Naive thymus-derived CD8-positive, alpha-beta T cell (primary cell): ENCODE results near the gene ATRNL1. TPM values are rescaled to one million over a fixed set of nuclear protein-coding genes. Genes with fewer than 3 reads are reported as not detected.
"Not testable (repeated sequence)": the region's sequence is repeated elsewhere in the genome, so short reads cannot be mapped to it uniquely, and the experiment has no call there.

Experiments used
- ATAC-seq, 2 donors: fragments of 150-1000 bp; cut with Tn5 transposase in 1 of 2; sonication (Bioruptor Pico), chemical (Tn5 transposase) in 1 of 2; 1 replicate in 1 of 2; 2 replicates in 1 of 2; pipeline ENCODE4 v1.10.0; 2021; ENCODE audit warnings: mild to moderate bottlenecking in 2 of 2, moderate library complexity in 2 of 2
- POLR2A ChIA-PET: fragments of 350-600 bp; sonication (Branson Sonifier 250); formaldehyde crosslinking; loops from one replicate; lab custom pipeline; 2021; ENCODE audit warnings: antibody characterized with exemption; lab: Charles Lee
- DNase-seq, 10 donors: peaks; one replicate each; pipeline versions ENCODE4 v3.0.0 to v3.0.0-alpha.2; 2020 to 2022
- H3K27ac Mint-ChIP-seq, 10 donors: one replicate each; pipeline ENCODE4 v1.8.0; 2020 to 2022; ENCODE audit warnings: mild to moderate bottlenecking in 10 of 10, mixed read lengths in 10 of 10, moderate library complexity in 4 of 10, inconsistent platforms in 1 of 10
- H3K27me3 Mint-ChIP-seq, 5 donors: one replicate each; pipeline ENCODE4 v1.8.0; 2021 to 2022; ENCODE audit warnings: mixed read lengths in 5 of 5
- H3K36me3 Mint-ChIP-seq, 3 donors: one replicate each; pipeline ENCODE4 v1.8.0; 2020 to 2022; ENCODE audit warnings: mixed read lengths in 3 of 3, mild to moderate bottlenecking in 2 of 3, inconsistent platforms in 1 of 3
- H3K4me1 Mint-ChIP-seq, 4 donors: one replicate each; pipeline ENCODE4 v1.8.0; 2021 to 2022; ENCODE audit warnings: mixed read lengths in 4 of 4
- H3K4me3 Mint-ChIP-seq, 10 donors: one replicate each; pipeline ENCODE4 v1.8.0; 2020 to 2022; ENCODE audit warnings: mild to moderate bottlenecking in 10 of 10, mixed read lengths in 10 of 10, moderate library complexity in 6 of 10, inconsistent platforms in 1 of 10
- H3K9me3 Mint-ChIP-seq, 9 donors: one replicate each; pipeline ENCODE4 v1.8.0; 2020 to 2022; ENCODE audit warnings: mixed read lengths in 9 of 9, mild to moderate bottlenecking in 3 of 9, inconsistent platforms in 1 of 9, moderate library complexity in 1 of 9
- polyA plus RNA-seq, 3 donors: library from polyadenylated mRNA; unstranded; fragments of 300-500 nt; fragmentation: Illumina TruSeq; gene quantifications; one replicate each; pipeline ENCODE4 v1.2.3, GENCODE V29; 2021
- total RNA-seq, 8 experiments: library from RNA in 2 of 8; stranded (reverse) in 2 of 8; gene quantifications; one replicate each; pipeline ENCODE4 v1.2.3 and lab custom pipeline; 2021 to 2026

The ATRNL1 gene
- total and polyA plus RNA-seq, 5 experiments from 2014 or later: not detected

- Mint-ChIP-seq H3K27me3 (peaks cover 9 to 14% (median 11%) of the 10 kb centered on the region in 5 donors), H3K36me3 (no peaks in the 10 kb centered on the region), H3K27ac (no peak overlapping the region), H3K9me3 (peaks cover 0 to 3% (median 0%) of the 10 kb centered on the region in 9 donors), H3K4me1 (peaks cover 0 to 2% (median 0%) of the 10 kb centered on the region in 4 donors), H3K4me3 (no peak overlapping the region)
- DNase-seq: no peak
- no peak for ATAC-seq
- POLR2A ChIA-PET: no interaction called here
Observed at GRCh38 chr10:115164220-115164619, 71.1 kb downstream of the ATRNL1 start.

GRCh38 chr10:115167751-115168150, 74.6 kb downstream of the ATRNL1 start:
- ATAC-seq (no peak), DNase-seq (no peak)
- Mint-ChIP-seq H3K4me3 (no peak overlapping the region), H3K9me3 (peaks cover 0 to 3% (median 0%) of the 10 kb centered on the region in 9 donors), H3K36me3 (no peaks in the 10 kb centered on the region), H3K27me3 (peaks cover under 1 to 12% (median 4%) of the 10 kb centered on the region in 5 donors), H3K4me1 (peaks cover 0 to 2% (median 0%) of the 10 kb centered on the region in 4 donors), H3K27ac (no peak overlapping the region)
- POLR2A ChIA-PET: no interaction called here

GRCh38 chr10:115171392-115171960, 78.3 kb downstream of the ATRNL1 start:
- Mint-ChIP-seq H3K36me3 (no peaks in the 10 kb centered on the region), H3K4me1 (no peaks in the 10 kb centered on the region), H3K27me3 (peaks cover 0 to 11% (median 1%) of the 10 kb centered on the region in 5 donors), H3K9me3 (peaks cover 0 to 2% (median 0%) of the 10 kb centered on the region in 9 donors), H3K4me3 (no peak overlapping the region), H3K27ac (no peak overlapping the region)
- ATAC-seq (no peak), DNase-seq (no peak)
- POLR2A ChIA-PET: no interaction called here

- DNase-seq (no peak), ATAC-seq (no peak)
- H3K27ac Mint-ChIP-seq: no peak overlapping the region
- H3K36me3 Mint-ChIP-seq: no peaks in the 10 kb centered on the region
- no peaks in the 10 kb centered on the region for H3K4me1 Mint-ChIP-seq
- H3K9me3 Mint-ChIP-seq: no peaks in the 10 kb centered on the region
- POLR2A ChIA-PET: no interaction called here
- no peak overlapping the region for H3K4me3 Mint-ChIP-seq
- peaks cover 0 to 19% (median 3%) of the 10 kb centered on the region in 5 donors for H3K27me3 Mint-ChIP-seq
Observed at GRCh38 chr10:115173915-115174443, 80.8 kb downstream of the ATRNL1 start.

GRCh38 chr10:115207276-115207675, 114.1 kb downstream of the ATRNL1 start:
- H3K4me1 Mint-ChIP-seq: peaks cover 2 to 18% (median 9%) of the 10 kb centered on the region in 4 donors
- peak overlapping the region in 9 of 10 donors; percentile 26 to 77 (median 43) for H3K4me3 Mint-ChIP-seq
- H3K27me3 Mint-ChIP-seq, H3K27ac Mint-ChIP-seq, DNase-seq, H3K9me3 Mint-ChIP-seq, H3K36me3 Mint-ChIP-seq, ATAC-seq, POLR2A ChIA-PET: not testable (repeated sequence)

GRCh38 chr10:115209133-115209532, 116.0 kb downstream of the ATRNL1 start:
- H3K4me1 Mint-ChIP-seq: peaks cover 2 to 18% (median 9%) of the 10 kb centered on the region in 4 donors
- peaks cover 0 to 5% (median 2%) of the 10 kb centered on the region in 9 donors for H3K9me3 Mint-ChIP-seq
- ATAC-seq (no peak), DNase-seq (no peak)
- POLR2A ChIA-PET: no interaction called here
- no peak overlapping the region for H3K27ac Mint-ChIP-seq
- H3K27me3 Mint-ChIP-seq: peaks cover 0 to 3% (median 0%) of the 10 kb centered on the region in 5 donors
- no peaks in the 10 kb centered on the region for H3K36me3 Mint-ChIP-seq
- H3K4me3 Mint-ChIP-seq: no peak overlapping the region

GRCh38 chr10:115214829-115215228, 121.7 kb downstream of the ATRNL1 start:
- no peaks in the 10 kb centered on the region for H3K36me3 Mint-ChIP-seq
- H3K4me3 Mint-ChIP-seq: no peak overlapping the region
- no peak for ATAC-seq
- H3K27ac Mint-ChIP-seq: no peak overlapping the region
- peaks cover 0 to 5% (median 2%) of the 10 kb centered on the region in 9 donors for H3K9me3 Mint-ChIP-seq
- no peaks in the 10 kb centered on the region for H3K4me1 Mint-ChIP-seq
- POLR2A ChIA-PET: no interaction called here
- no peak for DNase-seq
- H3K27me3 Mint-ChIP-seq: peaks cover 0 to 3% (median 0%) of the 10 kb centered on the region in 5 donors

- POLR2A ChIA-PET: no interaction called here
- Mint-ChIP-seq H3K27me3 (peaks cover 0 to 3% (median 0%) of the 10 kb centered on the region in 5 donors), H3K9me3 (peaks cover 0 to 12% (median 5%) of the 10 kb centered on the region in 9 donors)
Observed at GRCh38 chr10:115219203-115219602, 126.0 kb downstream of the ATRNL1 start.

GRCh38 chr10:115222039-115222438, 128.9 kb downstream of the ATRNL1 start:
- H3K27me3 Mint-ChIP-seq: peaks cover 0 to 3% (median 0%) of the 10 kb centered on the region in 5 donors

More at GRCh38 chr10:115219203-115219602, 126.0 kb downstream of the ATRNL1 start:
- no peak for DNase-seq
- Mint-ChIP-seq H3K36me3 (no peaks in the 10 kb centered on the region), H3K27ac (no peak overlapping the region), H3K4me1 (no peaks in the 10 kb centered on the region), H3K4me3 (no peak overlapping the region)
- ATAC-seq: no peak

GRCh38 chr10:115239761-115240160, 146.6 kb downstream of the ATRNL1 start:
- Mint-ChIP-seq H3K4me1 (no peaks in the 10 kb centered on the region), H3K4me3 (no peak overlapping the region), H3K9me3 (peaks cover 0 to 3% (median 0%) of the 10 kb centered on the region in 9 donors), H3K27ac (no peak overlapping the region), H3K27me3 (no peaks in the 10 kb centered on the region), H3K36me3 (no peaks in the 10 kb centered on the region)
- ATAC-seq (no peak), DNase-seq (no peak)
- POLR2A ChIA-PET: no interaction called here

More at GRCh38 chr10:115222039-115222438, 128.9 kb downstream of the ATRNL1 start:
- no peak for DNase-seq
- peaks cover 0 to 12% (median 5%) of the 10 kb centered on the region in 9 donors for H3K9me3 Mint-ChIP-seq
- no peak for ATAC-seq
- no peaks in the 10 kb centered on the region for H3K36me3 Mint-ChIP-seq
- no peak overlapping the region for H3K4me3 Mint-ChIP-seq
- H3K27ac Mint-ChIP-seq: no peak overlapping the region
- no peaks in the 10 kb centered on the region for H3K4me1 Mint-ChIP-seq
- POLR2A ChIA-PET: no interaction called here

- no peak overlapping the region for H3K4me3 Mint-ChIP-seq
- H3K27me3 Mint-ChIP-seq: no peaks in the 10 kb centered on the region
- POLR2A ChIA-PET: no interaction called here
- no peaks in the 10 kb centered on the region for H3K4me1 Mint-ChIP-seq
- H3K27ac Mint-ChIP-seq: no peak overlapping the region
- ATAC-seq (no peak), DNase-seq (no peak)
- H3K9me3 Mint-ChIP-seq: peaks cover 0 to 8% (median 6%) of the 10 kb centered on the region in 9 donors
- H3K36me3 Mint-ChIP-seq: no peaks in the 10 kb centered on the region
Observed at GRCh38 chr10:115250784-115251183, 157.6 kb downstream of the ATRNL1 start.

- POLR2A ChIA-PET, ATAC-seq, H3K27me3 Mint-ChIP-seq, H3K27ac Mint-ChIP-seq, DNase-seq, H3K4me3 Mint-ChIP-seq, H3K4me1 Mint-ChIP-seq: not testable (repeated sequence)
- peaks cover 0 to 12% (median 0%) of the 10 kb centered on the region in 3 donors for H3K36me3 Mint-ChIP-seq
- H3K9me3 Mint-ChIP-seq: peaks cover 0 to 35% (median 17%) of the 10 kb centered on the region in 9 donors
Observed at GRCh38 chr10:115253765-115254164, 160.6 kb downstream of the ATRNL1 start.

- Mint-ChIP-seq H3K36me3 (no peaks in the 10 kb centered on the region), H3K9me3 (peaks cover 0 to 2% (median 0%) of the 10 kb centered on the region in 9 donors), H3K4me3 (no peak overlapping the region), H3K4me1 (no peaks in the 10 kb centered on the region), H3K27me3 (no peaks in the 10 kb centered on the region), H3K27ac (peak overlapping the region in 1 of 10 donors; percentile 40)
- POLR2A ChIA-PET: no interaction called here
- ATAC-seq: no peak
- DNase-seq: no peak
Observed at GRCh38 chr10:115272482-115272881, 179.3 kb downstream of the ATRNL1 start.
